Caco-2 (cell line): ENCODE results near the gene DSC1. TPM values are rescaled to one million over a fixed set of nuclear protein-coding genes. Genes with fewer than 3 reads are reported as not detected.
A peak's percentile ranks its signal among the peaks of the same experiment; 100 is the strongest.

ENCODE experiments used
- BruUV-seq: library from RNA; stranded (reverse); fragments of 400-500 nt; replicated peaks from 2 replicates; lab custom pipeline; 2021; lab: Mats Ljungman, UMichigan
- CTCF ChIA-PET: fragments of 300-600 bp; sonication (Branson Sonifier 250); formaldehyde crosslinking; loops from one replicate; lab custom pipeline; 2022; ENCODE audit warnings: antibody characterized with exemption; lab: Charles Lee
- POLR2A ChIA-PET: fragments of 300-600 bp; sonication (Branson Sonifier 250); formaldehyde crosslinking; loops from one replicate; lab custom pipeline; 2022; ENCODE audit warnings: antibody characterized with exemption; lab: Charles Lee
- DNase-seq, 2 experiments: peaks; one replicate each; pipeline versions ENCODE4 v3.0.0 to v3.0.0-alpha.2; 2020 to 2022
- H3K27me3 ChIP-seq: replicated peaks from 2 replicates; pipeline ENCODE4 v1.6.0; 2011; ENCODE audit warnings: low read length; ENCODE audit not compliant: control insufficient read depth, insufficient read depth
- H3K36me3 ChIP-seq: 2 replicates; pipeline ENCODE4 v1.5.1; 2011; ENCODE audit warnings: low read length; ENCODE audit not compliant: control insufficient read depth, insufficient read depth
- H3K4me1 ChIP-seq: fragments of 250-450 bp; sonication (Bioruptor Pico); 2 replicates; pipeline ENCODE4 v1.5.1; 2020; ENCODE audit warnings: mild to moderate bottlenecking
- H3K4me3 ChIP-seq: 2 replicates; pipeline ENCODE4 v1.5.1; 2011; ENCODE audit warnings: low read depth, mild to moderate bottlenecking, control low read depth, low read length
- H3K9me3 ChIP-seq: fragments of 250-450 bp; sonication (Bioruptor Pico); 2 replicates; pipeline ENCODE4 v1.5.1; 2020; ENCODE audit warnings: mild to moderate bottlenecking, moderate library complexity
- H3K27ac Mint-ChIP-seq: one replicate; pipeline ENCODE4 v1.8.0; 2022; ENCODE audit warnings: mixed read lengths; ENCODE audit not compliant: unreplicated experiment
- H3K27me3 Mint-ChIP-seq: one replicate; pipeline ENCODE4 v1.8.0; 2022; ENCODE audit warnings: mixed read lengths; ENCODE audit not compliant: insufficient read depth, unreplicated experiment
- H3K36me3 Mint-ChIP-seq: one replicate; pipeline ENCODE4 v1.8.0; 2022; ENCODE audit warnings: mild to moderate bottlenecking, mixed read lengths; ENCODE audit not compliant: insufficient read depth, unreplicated experiment
- H3K4me1 Mint-ChIP-seq: one replicate; pipeline ENCODE4 v1.8.0; 2022; ENCODE audit warnings: low read depth, mixed read lengths; ENCODE audit not compliant: unreplicated experiment
- H3K4me3 Mint-ChIP-seq: one replicate; pipeline ENCODE4 v1.8.0; 2022; ENCODE audit warnings: mild to moderate bottlenecking, moderate library complexity, mixed read lengths; ENCODE audit not compliant: unreplicated experiment
- H3K9me3 Mint-ChIP-seq: one replicate; pipeline ENCODE4 v1.8.0; 2022; ENCODE audit warnings: mixed read lengths; ENCODE audit not compliant: unreplicated experiment
- CTCF ChIP-seq, 2 experiments: fragments of 200-600 bp in 1 of 2; IDR thresholded peaks; 1 replicate in 1 of 2; 2 replicates in 1 of 2; pipeline versions ENCODE4 v1.5.1 to v1.8.0; 2011 to 2022; ENCODE audit warnings: antibody characterized with exemption in 1 of 2, control low read depth in 1 of 2, inconsistent platforms in 1 of 2, low read depth in 1 of 2, low read length in 1 of 2, mild to moderate bottlenecking in 1 of 2, moderate library complexity in 1 of 2; ENCODE audit not compliant: insufficient read depth in 1 of 2, severe bottlenecking in 1 of 2, unreplicated experiment in 1 of 2
- intact Hi-C: fragments of 100-400 bp; cut with micrococcal nuclease; formaldehyde crosslinking; loops from one replicate; pipeline ENCODE4 v1.10.0; 2022; ENCODE audit not compliant: unreplicated experiment
- total RNA-seq: library from RNA; stranded (reverse); gene quantifications from 2 replicates; pipeline ENCODE4 v1.2.3, GENCODE V29; 2022

The DSC1 gene
- total RNA-seq, 1 experiment from 2014 or later, result 0.11 TPM

GRCh38 chr18:31206071-31206470, 43.4 kb upstream of the DSC1 start:
- Mint-ChIP-seq H3K9me3 (peaks cover 8% of the 10 kb centered on the region), H3K4me1 (peaks cover 42% of the 10 kb centered on the region), H3K27ac (no peak overlapping the region), H3K4me3 (peak overlapping the region; percentile 69), H3K36me3 (no peaks in the 10 kb centered on the region), H3K27me3 (no peaks in the 10 kb centered on the region)
- CTCF ChIA-PET, result no interaction called here
- Histone ChIP-seq H3K27me3 (no peaks in the 10 kb centered on the region), H3K4me3 (no peak overlapping the region), H3K4me1 (peaks cover 14% of the 10 kb centered on the region), H3K36me3 (no peaks in the 10 kb centered on the region), H3K9me3 (no peaks in the 10 kb centered on the region)
- DNase-seq, result no peak
- no TSS peak for BruUV-seq
- POLR2A ChIA-PET, result no interaction called here
- intact Hi-C loops, result loop anchor here (2.0 to 10.0 kb wide), 4 partner anchors 56 to 306 kb away; no protein-coding TSS in a partner anchor
- TF ChIP-seq CTCF (IDR thresholded peaks at IDR 0.05; ENCODE audit: insufficient read depth in 1 of 2, low read depth in 1 of 2, low read length in 1 of 2, severe bottlenecking in 1 of 2, unreplicated experiment in 1 of 2), result no peak

GRCh38 chr18:31205273-31205672, 42.6 kb upstream of the DSC1 start:
- H3K27me3 Mint-ChIP-seq, result no peaks in the 10 kb centered on the region
- H3K36me3 Mint-ChIP-seq, result no peaks in the 10 kb centered on the region
- no TSS peak for BruUV-seq
- Histone ChIP-seq H3K4me3 (no peak overlapping the region), H3K4me1 (peaks cover 14% of the 10 kb centered on the region), H3K36me3 (no peaks in the 10 kb centered on the region), H3K9me3 (no peaks in the 10 kb centered on the region), H3K27me3 (no peaks in the 10 kb centered on the region)
- H3K4me1 Mint-ChIP-seq, result peaks cover 35% of the 10 kb centered on the region
- H3K27ac Mint-ChIP-seq, result no peak overlapping the region
- no peak overlapping the region for H3K4me3 Mint-ChIP-seq
- intact Hi-C loops, result loop anchor here (5.0 to 10.0 kb wide), 3 partner anchors 57 to 307 kb away; no protein-coding TSS in a partner anchor
- ChIA-PET CTCF (no interaction called here), POLR2A (no interaction called here)
- DNase-seq, result no peak
- peaks cover 3% of the 10 kb centered on the region for H3K9me3 Mint-ChIP-seq
- no peak for TF ChIP-seq CTCF (IDR thresholded peaks at IDR 0.05; ENCODE audit: insufficient read depth in 1 of 2, low read depth in 1 of 2, low read length in 1 of 2, severe bottlenecking in 1 of 2, unreplicated experiment in 1 of 2)

GRCh38 chr18:31204833-31205232, 42.2 kb upstream of the DSC1 start:
- no peaks in the 10 kb centered on the region for H3K27me3 Mint-ChIP-seq
- ChIA-PET CTCF (no interaction called here), POLR2A (no interaction called here)
- no peak overlapping the region for H3K27ac Mint-ChIP-seq
- H3K4me1 Mint-ChIP-seq, result peaks cover 35% of the 10 kb centered on the region
- no peak for DNase-seq
- H3K4me3 Mint-ChIP-seq, result no peak overlapping the region
- no peaks in the 10 kb centered on the region for H3K36me3 Mint-ChIP-seq
- Histone ChIP-seq H3K4me1 (peaks cover 14% of the 10 kb centered on the region), H3K27me3 (no peaks in the 10 kb centered on the region), H3K9me3 (no peaks in the 10 kb centered on the region), H3K4me3 (no peak overlapping the region), H3K36me3 (no peaks in the 10 kb centered on the region)
- intact Hi-C loops, result loop anchor here (5.0 to 10.0 kb wide), 3 partner anchors 57 to 307 kb away; no protein-coding TSS in a partner anchor
- no peak for TF ChIP-seq CTCF (IDR thresholded peaks at IDR 0.05; ENCODE audit: insufficient read depth in 1 of 2, low read depth in 1 of 2, low read length in 1 of 2, severe bottlenecking in 1 of 2, unreplicated experiment in 1 of 2)
- no TSS peak for BruUV-seq
- no peaks in the 10 kb centered on the region for H3K9me3 Mint-ChIP-seq
